G401.6 (cell line): ENCODE results near the gene RANBP17.

Source experiments
- FAIRE-seq: peaks from 2 replicates; lab custom pipeline; 2012; peaks lifted over from hg19 to GRCh38; lab: Jason Lieb, UNC

RANBP17 gene

GRCh38 chr5:171323007-171323406 is 461.2 kb downstream of the RANBP17 start:
- FAIRE-seq, result no peak

- FAIRE-seq, result no peak
These were observed 462.2 kb downstream of the RANBP17 start for GRCh38 chr5:171323806-171324632.

- no peak for FAIRE-seq
These were observed 468.2 kb downstream of the RANBP17 start for GRCh38 chr5:171330021-171330420.

GRCh38 chr5:171335616-171336015 is 473.8 kb downstream of the RANBP17 start:
- no peak for FAIRE-seq

GRCh38 chr5:171336521-171337209 is 474.8 kb downstream of the RANBP17 start:
- FAIRE-seq, result peak; percentile 69

GRCh38 chr5:171337210-171337569 is 475.4 kb downstream of the RANBP17 start:
- FAIRE-seq, result no peak

- FAIRE-seq, result no peak
These were observed 478.2 kb downstream of the RANBP17 start for GRCh38 chr5:171340042-171340441.

GRCh38 chr5:171340491-171340890 is 478.7 kb downstream of the RANBP17 start:
- FAIRE-seq, result no peak

- FAIRE-seq, result peak; percentile 94
These were observed 480.7 kb downstream of the RANBP17 start for GRCh38 chr5:171342362-171343111.

- no peak for FAIRE-seq
These were observed 483.3 kb downstream of the RANBP17 start for GRCh38 chr5:171344936-171345608.
